Ovary (tissue), 3 donors: ENCODE measurements around the gene TRAPPC5.

ENCODE experiments used
- POLR2A ChIP-seq: fragments of 450-650 bp; IDR thresholded peaks from one replicate; pipeline ENCODE4 v1.6.1; 2017; ENCODE audit warnings: antibody characterized with exemption, mild to moderate bottlenecking, moderate library complexity
- TF ChIP-seq, protein P1 (sequence below), 3 donors: fragments of 450-650 bp in 2 of 3; fragments of 200-600 bp in 1 of 3; IDR thresholded peaks; one replicate each; pipeline versions ENCODE4 v1.5.1 to v1.8.0; 2016 to 2022; ENCODE audit warnings: antibody characterized with exemption in 3 of 3, mild to moderate bottlenecking in 1 of 3
- donor health status: DM: no; HTN: no; CAD: no.

DNA sequence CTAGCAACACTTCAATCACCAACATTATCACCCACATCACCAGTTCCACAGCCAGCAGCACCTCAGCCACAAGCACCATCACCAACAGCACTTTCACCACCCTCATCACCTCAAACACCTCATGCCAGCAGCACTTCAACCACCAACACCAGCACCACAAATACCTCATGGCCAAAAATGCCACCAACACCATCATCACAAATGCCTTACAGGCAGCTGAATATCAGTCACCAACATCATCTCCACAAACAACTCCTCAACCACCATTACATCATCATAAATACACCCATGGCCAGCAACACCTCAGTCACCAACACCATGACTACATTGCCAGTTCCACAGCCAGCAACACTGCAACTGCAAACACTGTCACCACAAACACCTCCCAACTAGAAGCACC lies 10.9 kb downstream of the TRAPPC5 start:
- TF ChIP-seq, protein P1, sequence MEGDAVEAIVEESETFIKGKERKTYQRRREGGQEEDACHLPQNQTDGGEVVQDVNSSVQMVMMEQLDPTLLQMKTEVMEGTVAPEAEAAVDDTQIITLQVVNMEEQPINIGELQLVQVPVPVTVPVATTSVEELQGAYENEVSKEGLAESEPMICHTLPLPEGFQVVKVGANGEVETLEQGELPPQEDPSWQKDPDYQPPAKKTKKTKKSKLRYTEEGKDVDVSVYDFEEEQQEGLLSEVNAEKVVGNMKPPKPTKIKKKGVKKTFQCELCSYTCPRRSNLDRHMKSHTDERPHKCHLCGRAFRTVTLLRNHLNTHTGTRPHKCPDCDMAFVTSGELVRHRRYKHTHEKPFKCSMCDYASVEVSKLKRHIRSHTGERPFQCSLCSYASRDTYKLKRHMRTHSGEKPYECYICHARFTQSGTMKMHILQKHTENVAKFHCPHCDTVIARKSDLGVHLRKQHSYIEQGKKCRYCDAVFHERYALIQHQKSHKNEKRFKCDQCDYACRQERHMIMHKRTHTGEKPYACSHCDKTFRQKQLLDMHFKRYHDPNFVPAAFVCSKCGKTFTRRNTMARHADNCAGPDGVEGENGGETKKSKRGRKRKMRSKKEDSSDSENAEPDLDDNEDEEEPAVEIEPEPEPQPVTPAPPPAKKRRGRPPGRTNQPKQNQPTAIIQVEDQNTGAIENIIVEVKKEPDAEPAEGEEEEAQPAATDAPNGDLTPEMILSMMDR (IDR thresholded peaks at IDR 0.05) = no peak
- no peak for TF ChIP-seq POLR2A
